ENCODE measurements around the gene PCNP.

DNA sequence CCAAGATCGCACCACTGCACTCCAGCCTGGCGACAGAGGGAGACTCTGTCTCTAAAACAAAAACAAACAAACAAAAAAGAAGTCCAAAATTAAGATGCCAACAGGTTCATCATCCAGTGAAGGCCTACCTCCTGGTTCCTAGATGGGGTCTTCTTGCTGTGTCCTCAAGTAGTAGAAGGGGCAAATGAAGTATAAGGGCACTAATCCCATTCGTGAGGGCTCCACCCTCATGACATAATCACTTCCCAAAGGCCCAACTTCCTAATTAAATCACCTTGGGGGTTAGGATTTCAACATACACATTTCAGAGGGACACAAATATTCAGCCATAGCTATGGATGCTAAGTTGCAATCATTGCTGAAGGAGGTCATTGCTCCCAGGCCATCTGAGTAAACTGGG is 45.8 kb downstream of the PCNP start:
- TF ChIP-seq, protein P1, sequence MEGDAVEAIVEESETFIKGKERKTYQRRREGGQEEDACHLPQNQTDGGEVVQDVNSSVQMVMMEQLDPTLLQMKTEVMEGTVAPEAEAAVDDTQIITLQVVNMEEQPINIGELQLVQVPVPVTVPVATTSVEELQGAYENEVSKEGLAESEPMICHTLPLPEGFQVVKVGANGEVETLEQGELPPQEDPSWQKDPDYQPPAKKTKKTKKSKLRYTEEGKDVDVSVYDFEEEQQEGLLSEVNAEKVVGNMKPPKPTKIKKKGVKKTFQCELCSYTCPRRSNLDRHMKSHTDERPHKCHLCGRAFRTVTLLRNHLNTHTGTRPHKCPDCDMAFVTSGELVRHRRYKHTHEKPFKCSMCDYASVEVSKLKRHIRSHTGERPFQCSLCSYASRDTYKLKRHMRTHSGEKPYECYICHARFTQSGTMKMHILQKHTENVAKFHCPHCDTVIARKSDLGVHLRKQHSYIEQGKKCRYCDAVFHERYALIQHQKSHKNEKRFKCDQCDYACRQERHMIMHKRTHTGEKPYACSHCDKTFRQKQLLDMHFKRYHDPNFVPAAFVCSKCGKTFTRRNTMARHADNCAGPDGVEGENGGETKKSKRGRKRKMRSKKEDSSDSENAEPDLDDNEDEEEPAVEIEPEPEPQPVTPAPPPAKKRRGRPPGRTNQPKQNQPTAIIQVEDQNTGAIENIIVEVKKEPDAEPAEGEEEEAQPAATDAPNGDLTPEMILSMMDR (conservative IDR thresholded peaks at IDR 0.05 in 1 of 2, IDR thresholded peaks at IDR 0.05 in 1 of 2; ENCODE audit: low read depth in 1 of 2, low read length in 2 of 2): no peak
- TF ChIP-seq EZH2 (IDR thresholded peaks at IDR 0.05; ENCODE audit: low read length, missing control alignments): no peak
